ENCODE results near the gene UBL4A. TPM values are rescaled to one million over a fixed set of nuclear protein-coding genes. Genes with fewer than 3 reads are reported as not detected.

UBL4A gene
- total RNA-seq, 1 donor from 2014 or later, result 34.0 TPM

DNA sequence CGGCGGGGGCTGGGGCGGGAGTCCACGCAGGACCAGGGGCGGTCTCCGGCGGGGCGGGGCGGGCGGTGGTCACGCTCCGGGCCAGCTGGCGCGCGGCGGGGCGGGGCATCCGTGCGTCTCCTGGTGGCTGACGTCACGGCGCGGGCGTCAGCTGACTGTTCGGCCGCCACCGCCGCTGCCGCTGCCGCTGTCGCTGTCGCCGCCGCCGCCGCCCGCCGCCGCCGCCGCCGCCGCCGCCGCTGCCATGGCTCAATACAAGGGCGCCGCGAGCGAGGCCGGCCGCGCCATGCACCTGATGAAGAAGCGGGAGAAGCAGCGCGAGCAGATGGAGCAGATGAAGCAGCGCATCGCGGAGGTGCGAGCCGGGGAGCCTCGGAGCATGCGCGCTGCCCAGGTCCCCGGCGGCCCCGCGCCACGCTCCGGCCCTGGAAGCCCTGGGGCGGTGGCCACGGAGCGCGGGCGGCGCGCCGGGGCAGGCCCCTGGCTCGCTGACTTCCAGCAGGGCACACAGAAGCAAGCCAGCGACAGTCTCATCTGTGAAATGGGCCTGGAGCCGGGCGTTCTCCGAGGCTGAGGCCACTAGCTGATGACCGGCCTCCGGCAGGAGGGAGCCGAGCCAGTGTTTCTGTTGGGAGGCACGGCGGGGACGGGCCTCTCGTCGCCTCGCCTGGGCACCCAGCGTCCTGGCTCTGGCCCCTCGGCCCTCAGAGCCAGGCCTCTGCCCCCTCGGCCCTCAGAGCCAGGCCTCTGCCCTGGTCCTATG lies 42.2 kb downstream of the UBL4A start, which contains the start of gene FAM50A:
Gene FAM50A, plus strand, starts transcription at position 150 of the 763 bp plus-strand sequence. Its CDS starts 95 bp downstream, at position 245.
- intact Hi-C loops (cut with DNase I), result no loop called here
- DNase-seq, result peak; percentile 87

DNA sequence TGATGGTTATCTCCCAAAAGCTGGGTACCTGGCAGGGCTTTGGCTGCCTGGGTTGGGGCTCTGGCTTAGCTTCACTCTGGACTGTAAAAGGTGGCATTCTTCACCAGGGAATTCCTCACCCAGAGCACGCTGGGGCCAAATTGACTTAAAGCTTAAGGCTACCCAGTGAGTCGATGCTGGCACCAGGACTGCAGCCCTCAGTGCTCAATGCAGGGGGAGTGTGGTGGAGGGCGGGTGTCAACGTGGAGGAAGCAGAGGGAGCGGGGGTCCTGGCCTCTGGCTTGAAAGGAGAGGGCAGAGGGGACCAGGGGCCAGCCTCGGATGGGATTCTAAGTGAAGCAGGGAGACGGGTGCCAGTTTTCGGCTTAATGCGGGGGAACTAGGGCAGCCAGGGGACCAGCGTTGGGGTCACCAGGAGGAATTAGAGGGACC lies 42.9 kb downstream of the UBL4A start:
- Histone ChIP-seq H3K4me3 (peak overlapping the region; percentile 67), H3K27me3 (ENCODE audit: low read depth) (no peaks in the 10 kb centered on the region), H3K4me1 (peaks cover 17% of the 10 kb centered on the region), H3K9me3 (no peaks in the 10 kb centered on the region), H3K36me3 (peaks cover 41% of the 10 kb centered on the region), H3K27ac (peak overlapping the region; percentile 67)
- DNase-seq (no peak), ATAC-seq (peak; percentile 5 to 7)
- intact Hi-C loops (cut with DNase I), result no loop called here
- TF ChIP-seq, protein P1, sequence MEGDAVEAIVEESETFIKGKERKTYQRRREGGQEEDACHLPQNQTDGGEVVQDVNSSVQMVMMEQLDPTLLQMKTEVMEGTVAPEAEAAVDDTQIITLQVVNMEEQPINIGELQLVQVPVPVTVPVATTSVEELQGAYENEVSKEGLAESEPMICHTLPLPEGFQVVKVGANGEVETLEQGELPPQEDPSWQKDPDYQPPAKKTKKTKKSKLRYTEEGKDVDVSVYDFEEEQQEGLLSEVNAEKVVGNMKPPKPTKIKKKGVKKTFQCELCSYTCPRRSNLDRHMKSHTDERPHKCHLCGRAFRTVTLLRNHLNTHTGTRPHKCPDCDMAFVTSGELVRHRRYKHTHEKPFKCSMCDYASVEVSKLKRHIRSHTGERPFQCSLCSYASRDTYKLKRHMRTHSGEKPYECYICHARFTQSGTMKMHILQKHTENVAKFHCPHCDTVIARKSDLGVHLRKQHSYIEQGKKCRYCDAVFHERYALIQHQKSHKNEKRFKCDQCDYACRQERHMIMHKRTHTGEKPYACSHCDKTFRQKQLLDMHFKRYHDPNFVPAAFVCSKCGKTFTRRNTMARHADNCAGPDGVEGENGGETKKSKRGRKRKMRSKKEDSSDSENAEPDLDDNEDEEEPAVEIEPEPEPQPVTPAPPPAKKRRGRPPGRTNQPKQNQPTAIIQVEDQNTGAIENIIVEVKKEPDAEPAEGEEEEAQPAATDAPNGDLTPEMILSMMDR (IDR thresholded peaks at IDR 0.05), result no peak

More for the DNA sequence above, 42.2 kb downstream of the UBL4A start, which contains the start of gene FAM50A:
- Histone ChIP-seq H3K27ac (peak within 1 kb of the TSS; percentile 76), H3K9me3 (no peaks in the 10 kb centered on the region), H3K4me3 (peak within 1 kb of the TSS; percentile 67), H3K4me1 (peaks cover 13% of the 10 kb centered on the region), H3K27me3 (ENCODE audit: low read depth) (no peaks in the 10 kb centered on the region), H3K36me3 (peaks cover 48% of the 10 kb centered on the region)
- ATAC-seq, result peak; percentile 89 to 93
- TF ChIP-seq, protein P1 (IDR thresholded peaks at IDR 0.05), result no peak

DNA sequence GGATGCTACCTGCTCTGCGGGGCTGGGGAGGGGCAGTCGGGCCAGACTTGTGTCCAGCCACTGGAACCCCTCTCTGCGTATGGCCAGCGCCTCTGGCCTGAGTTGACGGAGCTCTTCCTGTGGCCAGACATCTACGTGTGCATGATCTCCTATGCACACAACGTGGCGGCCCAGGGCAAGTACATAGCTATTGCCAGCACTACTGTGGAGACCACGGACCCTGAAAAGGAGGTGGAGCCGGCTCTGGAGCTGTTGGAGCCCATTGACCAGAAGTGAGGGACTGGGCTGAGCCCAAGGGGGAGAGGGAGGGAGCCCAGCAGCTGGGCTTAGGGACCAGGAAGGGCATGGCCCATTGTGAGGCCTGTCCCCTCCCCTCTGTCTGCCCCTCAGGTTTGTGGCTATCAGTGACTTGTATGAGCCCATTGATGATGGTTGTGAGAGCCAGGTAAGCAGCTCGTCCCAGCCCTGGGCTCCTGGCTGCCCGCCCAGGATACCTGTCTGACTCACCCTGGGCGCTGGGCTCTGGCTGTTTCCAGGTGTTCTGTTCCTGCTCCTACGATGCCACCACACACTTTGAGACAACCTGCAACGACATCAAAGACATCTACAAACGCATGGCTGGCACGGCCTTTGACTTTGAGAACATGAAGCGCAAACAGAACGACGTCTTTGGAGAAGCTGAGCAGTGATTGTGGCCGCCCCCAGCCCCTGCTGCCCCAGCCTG lies 44.3 kb downstream of the UBL4A start:
- no peak overlapping the region for H3K27ac ChIP-seq
- intact Hi-C loops (cut with DNase I), result no loop called here
- peaks cover 32% of the 10 kb centered on the region for H3K36me3 ChIP-seq
- H3K27me3 ChIP-seq (ENCODE audit: low read depth), result no peaks in the 10 kb centered on the region
- TF ChIP-seq, protein P1 (IDR thresholded peaks at IDR 0.05), result no peak
- no peak overlapping the region for H3K4me3 ChIP-seq
- DNase-seq (no peak), ATAC-seq (no peak)
- H3K9me3 ChIP-seq, result no peaks in the 10 kb centered on the region
- peaks cover 21% of the 10 kb centered on the region for H3K4me1 ChIP-seq

DNA sequence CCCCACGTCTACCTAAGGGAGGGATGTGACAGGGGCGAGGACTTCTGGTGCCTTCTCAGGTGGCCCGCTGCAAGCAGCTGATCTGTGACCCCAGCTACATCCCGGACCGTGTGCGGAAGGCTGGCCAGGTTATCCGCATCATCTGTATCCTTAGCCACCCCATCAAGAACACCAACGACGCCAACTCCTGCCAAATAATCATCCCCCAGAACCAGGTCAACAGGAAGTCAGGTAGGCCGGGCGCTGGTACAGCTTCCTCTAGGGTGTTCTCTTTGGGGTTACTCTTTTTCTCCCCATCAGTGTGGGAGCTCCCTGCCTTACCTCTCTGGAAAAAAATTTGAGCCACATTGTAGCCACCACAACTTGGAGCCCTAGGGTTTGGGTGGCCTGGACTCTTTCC lies 44.9 kb downstream of the UBL4A start:
- ATAC-seq, result no peak
- TF ChIP-seq, protein P1 (IDR thresholded peaks at IDR 0.05), result no peak
- no peaks in the 10 kb centered on the region for H3K9me3 ChIP-seq
- peaks cover 21% of the 10 kb centered on the region for H3K4me1 ChIP-seq
- H3K4me3 ChIP-seq, result no peak overlapping the region
- peaks cover 32% of the 10 kb centered on the region for H3K36me3 ChIP-seq
- no peak overlapping the region for H3K27ac ChIP-seq
- H3K27me3 ChIP-seq (ENCODE audit: low read depth), result no peaks in the 10 kb centered on the region
- intact Hi-C loops (cut with DNase I), result no loop called here
- DNase-seq, result no peak

DNA sequence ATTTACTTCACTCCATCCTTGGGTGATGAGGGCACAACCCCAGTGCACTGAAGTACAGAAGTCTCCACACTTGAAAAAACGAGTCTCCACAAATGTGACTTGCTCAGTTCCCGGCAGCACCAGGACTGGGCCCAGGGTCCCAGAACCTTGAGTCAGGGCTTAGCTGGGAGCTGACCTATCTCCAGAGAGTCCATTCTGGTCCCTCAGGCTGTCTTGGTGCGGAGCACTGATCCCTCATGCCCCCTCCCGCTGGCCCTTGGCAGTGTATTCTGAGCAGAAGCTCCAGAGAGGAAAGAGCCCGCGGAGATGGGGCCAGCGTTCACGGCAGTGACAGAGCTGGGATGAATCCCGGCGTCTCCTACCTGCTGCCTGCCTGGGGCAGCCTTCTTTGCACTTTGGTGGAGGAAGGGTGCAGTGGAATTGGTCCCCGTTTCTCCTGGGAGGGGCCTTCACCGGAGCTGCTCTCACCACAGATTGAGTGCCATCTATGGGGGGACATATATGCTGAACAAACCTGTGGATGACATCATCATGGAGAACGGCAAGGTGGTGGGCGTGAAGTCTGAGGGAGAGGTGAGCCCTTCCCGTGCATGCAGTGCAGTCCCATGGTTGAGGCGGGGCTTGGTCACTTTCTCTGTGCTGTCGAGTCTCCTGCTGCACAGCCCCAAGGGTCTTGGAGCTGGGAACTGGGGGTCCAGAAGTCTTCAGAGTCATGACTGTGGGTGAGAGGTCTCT lies 45.6 kb downstream of the UBL4A start:
- Histone ChIP-seq H3K27me3 (ENCODE audit: low read depth) (no peaks in the 10 kb centered on the region), H3K9me3 (no peaks in the 10 kb centered on the region), H3K4me1 (peaks cover 24% of the 10 kb centered on the region), H3K36me3 (peaks cover 32% of the 10 kb centered on the region), H3K4me3 (no peak overlapping the region), H3K27ac (no peak overlapping the region)
- ATAC-seq (no peak), DNase-seq (no peak)
- TF ChIP-seq, protein P1 (IDR thresholded peaks at IDR 0.05), result no peak
- intact Hi-C loops (cut with DNase I), result no loop called here
